H54 (cell line): ENCODE data around the gene RFTN1.

Experiments
- DNase-seq: peaks from one replicate; pipeline ENCODE4 v3.0.0; 2011; ENCODE audit warnings: low spot score, mixed read lengths; ENCODE audit not compliant: insufficient read length
- FAIRE-seq: peaks from 3 replicates; lab custom pipeline; 2011; peaks lifted over from hg19 to GRCh38; lab: Jason Lieb, UNC
- POLR2A ChIP-seq: IDR thresholded peaks from 2 replicates; pipeline ENCODE4 v1.6.1; 2011; ENCODE audit warnings: low read depth, mild to moderate bottlenecking, low read length

RFTN1 gene

DNA sequence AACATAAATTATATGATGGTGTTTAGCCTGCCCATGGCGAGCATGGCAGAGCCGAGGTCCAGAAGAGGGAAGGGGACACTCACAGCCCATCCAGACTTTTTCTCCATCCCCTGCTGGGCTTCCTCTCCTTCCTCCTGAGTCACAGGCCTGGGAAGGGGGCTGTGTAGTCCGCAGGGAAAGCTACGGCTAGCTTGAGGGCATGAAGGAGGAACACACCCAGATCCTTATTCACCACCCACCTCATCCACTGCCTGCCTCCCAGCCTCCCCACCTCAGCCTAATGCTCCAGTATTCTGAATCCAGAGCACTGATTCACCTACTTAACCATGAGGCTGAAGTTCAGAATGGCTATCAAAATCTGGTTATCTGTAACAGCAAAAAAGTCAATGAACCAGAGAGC, 150.7 kb downstream of the RFTN1 start:
- no peak for TF ChIP-seq POLR2A
- DNase-seq (no peak), FAIRE-seq (no peak)

DNA sequence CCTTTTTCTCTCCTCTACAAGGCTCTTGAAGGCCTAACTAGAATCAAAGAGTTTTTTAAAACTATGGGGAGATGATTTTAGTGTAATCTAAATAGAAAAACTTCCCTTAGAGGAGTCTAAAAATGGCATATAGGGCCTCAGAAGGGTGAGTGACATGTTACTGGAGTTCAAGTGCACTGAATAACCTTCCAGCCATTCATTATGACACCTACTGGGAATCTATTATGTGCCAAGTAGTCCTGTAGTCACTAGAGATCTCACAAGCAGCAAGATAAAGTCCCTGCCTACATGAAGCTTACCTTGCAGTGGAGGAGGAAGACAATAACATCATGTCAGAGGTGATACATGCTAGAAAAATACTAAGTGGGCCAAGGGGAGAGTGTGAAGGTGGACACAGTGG, 152.4 kb downstream of the RFTN1 start:
- no peak for TF ChIP-seq POLR2A
- DNase-seq (no peak), FAIRE-seq (no peak)

DNA sequence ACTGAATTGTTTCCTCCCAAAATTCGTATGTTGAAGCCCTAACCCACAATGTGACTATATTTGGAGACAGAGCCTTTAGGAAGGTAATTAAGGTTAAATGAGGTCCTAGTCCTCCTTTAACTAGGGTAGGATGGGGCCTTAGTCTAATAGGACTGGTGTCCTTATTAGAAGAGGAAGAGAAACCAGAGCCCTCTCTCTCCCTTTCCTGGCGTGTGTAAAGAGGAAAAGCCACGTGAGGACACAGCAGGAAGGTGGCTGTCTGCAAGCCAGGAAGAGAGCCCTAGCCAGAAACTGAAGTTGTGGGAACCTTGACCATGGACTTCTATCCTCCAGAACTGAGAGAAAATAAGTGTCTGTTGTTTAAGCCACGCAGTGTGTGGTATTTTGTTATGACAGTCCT, 154.2 kb downstream of the RFTN1 start:
- no peak for DNase-seq
- no peak for FAIRE-seq
- no peak for TF ChIP-seq POLR2A

DNA sequence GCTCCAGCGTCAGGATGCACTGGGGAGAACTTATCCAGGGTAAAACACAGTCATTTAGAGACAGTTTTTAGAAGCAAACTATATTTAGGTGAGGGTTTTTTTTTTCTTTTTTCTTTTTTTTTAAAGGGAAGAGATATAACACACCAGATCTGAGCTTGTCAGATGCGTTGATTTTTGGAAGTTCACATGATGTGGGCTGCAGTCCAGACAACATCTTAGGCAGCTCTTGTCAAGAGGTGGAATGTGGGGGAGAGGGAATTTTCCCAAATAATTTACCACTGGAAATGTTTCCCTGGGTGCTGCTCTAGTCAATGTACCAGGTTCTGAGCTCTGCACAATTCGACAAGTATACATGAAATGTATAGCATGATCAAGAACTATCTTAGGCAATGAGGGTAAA, 155.2 kb downstream of the RFTN1 start:
- FAIRE-seq (no peak), DNase-seq (no peak)
- TF ChIP-seq POLR2A: no peak

DNA sequence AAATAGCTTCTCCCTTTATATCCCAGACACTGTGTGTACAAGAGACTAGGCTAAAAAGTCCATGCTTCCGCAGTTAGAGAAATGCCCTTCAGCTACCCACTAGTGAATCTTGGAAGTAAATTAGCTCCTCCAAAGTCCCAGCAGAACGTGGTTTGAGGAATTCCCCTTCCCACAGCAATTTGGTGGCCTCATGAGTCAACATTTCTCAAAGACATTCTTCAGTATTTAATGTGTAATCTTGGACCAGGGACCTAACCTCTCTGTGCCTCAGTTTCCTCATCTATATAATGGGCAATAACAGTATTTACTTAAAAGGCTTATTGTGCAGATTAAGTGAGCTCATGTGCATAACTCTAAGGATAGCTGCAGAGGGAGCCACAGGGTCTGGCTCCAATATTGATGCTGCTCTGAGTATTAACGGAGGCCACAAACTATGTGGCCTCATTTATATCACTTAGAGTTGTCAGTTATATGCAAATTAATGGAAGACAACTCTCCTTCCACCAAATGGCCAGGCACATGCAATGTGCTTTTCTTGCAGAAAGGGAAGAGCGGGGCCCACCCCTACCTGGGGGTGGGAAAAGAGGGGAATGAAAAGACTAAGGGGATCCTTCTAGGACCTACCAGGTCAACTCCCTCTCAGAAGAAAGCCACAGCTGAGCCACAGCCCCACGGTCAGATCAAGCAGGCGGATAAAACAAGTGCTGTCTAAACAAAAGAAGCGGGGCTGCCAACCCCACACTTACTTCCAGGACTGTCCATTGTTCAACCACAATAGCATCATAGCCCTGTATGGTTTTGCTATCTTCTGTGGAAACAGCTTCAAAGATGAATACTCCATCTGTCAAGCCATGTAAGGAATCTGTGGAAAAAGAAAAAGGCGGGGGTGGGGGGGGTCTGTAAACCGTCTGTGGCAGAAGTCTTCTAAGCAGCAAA, 156.0 kb downstream of the RFTN1 start:
- DNase-seq: no peak
- no peak for FAIRE-seq
- TF ChIP-seq POLR2A: no peak

DNA sequence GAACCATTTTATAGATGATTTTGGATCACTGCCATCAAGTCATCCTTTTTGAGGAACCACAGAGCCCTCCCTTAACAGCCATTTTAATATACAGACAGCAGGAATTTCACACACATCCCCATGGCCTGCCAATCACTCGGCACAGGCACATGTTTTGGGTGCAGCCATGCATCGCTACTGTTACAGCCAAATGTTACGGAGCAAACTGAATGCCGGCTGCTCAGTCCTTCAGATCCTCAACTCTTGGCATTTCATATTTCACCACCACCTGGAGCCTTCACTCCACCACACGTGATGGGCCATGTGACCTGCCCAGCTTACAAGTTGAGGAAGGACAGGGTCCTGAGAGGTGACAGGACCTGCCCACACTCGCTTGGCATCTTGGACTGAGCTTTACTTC, 157.7 kb downstream of the RFTN1 start:
- FAIRE-seq: no peak
- DNase-seq: no peak
- TF ChIP-seq POLR2A: no peak

DNA sequence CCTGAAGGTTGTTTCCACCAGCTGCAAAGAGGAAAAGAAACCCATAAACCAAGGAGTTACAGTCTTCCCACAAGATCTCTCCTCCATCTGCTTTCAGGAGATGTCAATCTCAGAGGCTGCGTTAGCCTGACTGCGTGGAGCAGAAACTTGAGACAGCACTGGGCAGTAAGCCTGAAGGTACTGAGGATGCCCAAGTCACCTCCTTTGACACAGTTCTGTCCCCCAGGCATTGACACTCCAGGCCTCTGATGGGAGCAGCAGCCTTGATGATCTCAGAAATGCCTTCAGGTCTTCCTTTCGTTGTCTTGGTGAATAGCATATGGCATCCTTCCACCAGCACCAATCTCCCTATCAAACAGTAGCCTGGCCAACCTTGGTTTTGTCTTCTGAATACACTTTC, 159.2 kb downstream of the RFTN1 start:
- no peak for DNase-seq
- TF ChIP-seq POLR2A: no peak
- no peak for FAIRE-seq

DNA sequence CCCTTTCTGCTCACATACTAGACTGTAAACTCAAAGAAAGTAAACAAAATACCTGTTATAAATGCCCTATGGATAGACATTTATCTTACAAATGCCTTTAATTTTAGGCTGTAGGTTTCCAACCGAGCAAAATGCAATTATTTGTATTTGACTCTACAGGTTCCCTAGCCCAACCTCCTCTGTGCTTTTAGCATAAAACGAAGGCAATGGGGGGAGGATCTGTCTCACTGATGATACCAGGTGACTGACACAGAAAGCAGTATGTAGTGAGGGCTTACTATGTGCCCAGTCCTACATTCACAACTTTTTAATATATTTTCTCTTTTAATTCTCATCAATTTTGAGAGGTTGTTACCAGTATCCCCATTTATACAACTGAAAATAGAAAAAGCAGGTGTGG, 161.1 kb downstream of the RFTN1 start:
- TF ChIP-seq POLR2A: no peak
- FAIRE-seq: no peak
- no peak for DNase-seq

DNA sequence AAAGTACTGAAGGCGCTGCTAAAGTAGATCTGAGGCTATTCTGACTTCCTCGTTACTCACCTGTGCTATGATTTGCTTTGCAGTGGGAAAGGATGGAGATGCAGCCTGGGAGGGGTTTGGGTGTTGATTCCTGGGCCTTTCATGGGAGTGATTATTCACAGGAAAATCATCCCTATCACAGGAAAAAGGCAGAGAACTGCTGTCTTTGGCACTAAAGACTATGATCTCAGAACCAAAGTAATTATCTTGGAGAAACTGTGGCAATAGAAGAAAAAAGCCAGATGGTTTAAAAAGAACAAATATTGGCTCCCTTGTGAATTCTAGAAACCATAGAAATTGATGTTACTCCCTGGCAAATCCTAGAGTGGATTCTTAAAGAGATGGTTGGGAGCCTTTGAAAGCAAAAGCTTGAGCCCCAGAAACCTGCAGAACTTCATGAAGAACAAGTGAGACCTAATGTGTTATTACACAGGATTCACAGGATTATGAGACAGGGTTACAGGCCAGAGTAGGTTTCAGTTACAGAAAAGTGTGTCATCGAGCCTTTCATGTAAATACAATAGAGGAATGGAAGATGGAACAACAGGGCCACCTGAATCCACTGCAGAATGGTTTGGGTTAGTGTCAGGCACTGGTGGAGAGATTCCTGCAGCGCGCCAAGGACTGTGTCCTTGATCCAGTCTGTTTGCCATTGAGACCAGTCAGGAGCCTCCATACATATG, 162.7 kb downstream of the RFTN1 start:
- DNase-seq: no peak
- TF ChIP-seq POLR2A: no peak
- FAIRE-seq: no peak

DNA sequence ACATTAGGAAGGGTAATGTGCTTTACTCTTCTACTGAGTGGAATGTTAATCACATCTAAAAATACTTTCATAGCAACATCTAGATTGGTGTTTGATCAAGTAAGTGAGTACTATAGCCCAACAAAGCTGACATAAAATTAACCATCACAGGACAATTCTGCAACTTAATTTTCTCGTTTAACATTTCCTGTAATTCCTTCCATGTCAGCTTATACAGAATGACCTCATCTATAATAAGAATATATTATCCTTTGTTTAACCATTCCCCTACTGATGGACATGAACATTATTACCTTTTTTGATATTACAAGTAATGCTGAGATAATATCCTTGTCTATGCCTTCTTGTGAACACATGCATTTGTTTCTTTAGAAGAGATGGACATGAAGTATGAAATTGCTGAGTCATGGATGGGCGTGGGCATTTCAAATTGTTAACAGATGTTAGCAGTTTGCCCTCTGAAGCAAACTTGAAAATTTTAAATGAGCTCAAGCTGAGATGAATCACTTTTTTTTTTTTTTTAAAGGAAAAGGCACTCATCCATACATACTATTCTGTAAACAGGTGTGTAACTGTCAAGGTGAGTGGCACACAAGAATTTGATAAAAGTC, 163.4 kb downstream of the RFTN1 start:
- DNase-seq (no peak), FAIRE-seq (no peak)
- no peak for TF ChIP-seq POLR2A

DNA sequence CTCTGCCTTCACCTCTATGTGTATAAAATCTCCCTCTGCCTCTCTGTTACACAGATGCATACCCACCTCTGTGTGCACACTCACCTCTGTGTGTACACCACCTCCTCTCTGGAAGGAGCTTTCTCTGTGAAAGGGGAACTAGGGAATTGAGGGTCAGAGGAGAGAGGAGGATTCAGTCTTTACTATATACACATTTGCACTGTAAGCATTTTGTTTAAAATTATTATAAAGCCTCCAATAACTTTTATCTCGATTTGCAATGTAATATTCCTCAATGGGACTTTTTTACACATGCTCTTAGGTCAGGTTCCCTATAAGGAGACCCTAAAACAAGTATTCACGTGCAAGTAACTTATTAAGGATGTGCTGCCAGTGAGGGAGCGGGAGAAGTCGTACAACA, 166.0 kb downstream of the RFTN1 start:
- no peak for TF ChIP-seq POLR2A
- FAIRE-seq (no peak), DNase-seq (no peak)

DNA sequence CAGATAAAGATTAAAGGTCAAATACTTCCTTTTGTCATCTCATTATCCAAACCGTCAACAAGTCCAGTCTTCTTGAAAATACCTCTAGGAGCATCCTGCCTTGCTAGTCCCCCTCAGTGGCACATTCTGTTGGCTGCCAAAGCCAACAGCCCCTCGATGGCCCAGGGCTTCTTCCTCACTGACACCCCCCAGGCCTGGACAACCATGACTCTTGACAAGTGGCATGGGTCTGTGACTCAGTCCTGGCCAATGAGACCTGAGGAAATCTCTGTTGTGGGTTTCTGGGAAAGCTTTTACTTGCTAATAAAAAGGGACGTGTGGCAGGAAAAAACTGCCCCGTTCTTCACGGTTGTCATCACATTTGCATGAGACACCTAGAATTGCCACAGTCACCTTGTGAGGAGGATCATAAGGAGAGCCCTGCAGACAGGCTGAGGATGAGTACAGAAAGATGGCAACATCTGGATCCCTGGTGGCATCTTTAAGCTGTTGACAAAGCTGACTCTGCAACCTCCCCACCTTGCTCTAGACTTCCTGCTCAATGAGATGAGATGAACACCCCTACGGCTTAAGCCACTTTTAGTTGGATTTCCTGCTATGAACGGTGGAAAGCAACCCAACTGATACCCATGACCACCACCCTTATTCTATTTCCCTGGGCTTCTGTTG, 167.0 kb downstream of the RFTN1 start:
- TF ChIP-seq POLR2A: no peak
- FAIRE-seq: no peak

DNA sequence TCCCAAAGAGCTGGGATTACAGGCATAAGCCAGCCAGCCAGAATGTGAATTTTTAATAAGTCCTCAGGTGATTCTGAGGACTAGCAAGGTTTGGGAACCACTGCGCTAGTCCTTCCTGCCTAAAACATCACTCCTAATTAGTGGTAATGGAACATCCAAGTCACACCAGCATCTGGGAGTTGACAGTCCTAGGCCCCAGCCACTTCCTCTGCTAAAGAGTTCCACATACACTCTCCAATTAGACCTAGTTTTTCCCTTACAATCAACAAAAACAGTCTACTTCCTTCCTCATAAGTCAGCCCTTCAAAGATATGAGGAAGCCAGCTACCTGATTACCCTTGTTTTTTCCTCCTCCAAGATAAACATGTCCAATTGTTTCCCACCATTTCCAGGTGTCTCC, 170.4 kb downstream of the RFTN1 start:
- TF ChIP-seq POLR2A: no peak
- DNase-seq (no peak), FAIRE-seq (no peak)

More for the DNA sequence above, 167.0 kb downstream of the RFTN1 start:
- no peak for DNase-seq

DNA sequence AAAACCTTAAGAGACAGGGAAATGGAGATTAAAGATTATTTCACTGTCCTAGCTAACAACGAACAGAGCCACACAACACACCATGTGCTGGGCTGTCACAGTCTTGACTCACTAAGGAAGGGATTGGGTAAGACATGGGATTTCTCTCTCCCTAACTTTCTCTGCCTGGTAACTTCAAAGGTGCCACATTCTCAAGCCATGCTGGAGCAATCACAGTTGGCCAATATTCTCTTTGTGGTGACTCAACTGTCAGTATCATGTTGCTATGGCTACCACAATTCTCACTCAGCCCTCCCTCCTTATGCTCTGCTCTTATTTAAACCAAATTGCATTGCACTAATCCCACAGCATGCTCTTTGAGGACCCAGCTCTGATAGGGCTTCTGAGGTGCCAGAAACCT, 174.5 kb downstream of the RFTN1 start:
- DNase-seq: peak; percentile 50
- FAIRE-seq: peak; percentile 66
- no peak for TF ChIP-seq POLR2A
